GM10248 (cell line): ENCODE measurements around the gene CTXND1.

Experiments used
- CTCF ChIA-PET: fragments of 300-600 bp; sonication (Branson Sonifier 250); formaldehyde crosslinking; extraction: SDS; loops from one replicate; lab custom pipeline; 2021; ENCODE audit warnings: antibody characterized with exemption; lab: Yijun Ruan, JAX
- POLR2A ChIA-PET: fragments of 350-650 bp; sonication (Branson Sonifier 250); formaldehyde crosslinking; extraction: SDS; loops from one replicate; lab custom pipeline; 2020; ENCODE audit warnings: antibody characterized with exemption; lab: Yijun Ruan, JAX
- DNase-seq: peaks from one replicate; pipeline ENCODE4 v3.0.0; 2012; ENCODE audit errors: extremely low spot score
- TF ChIP-seq, protein P1 (sequence below): IDR thresholded peaks from 2 replicates; pipeline ENCODE4 v1.5.1; 2012; ENCODE audit warnings: mild to moderate bottlenecking, low read depth; ENCODE audit errors: extremely low read depth, missing control alignments, control extremely low read depth

CTXND1 gene

DNA sequence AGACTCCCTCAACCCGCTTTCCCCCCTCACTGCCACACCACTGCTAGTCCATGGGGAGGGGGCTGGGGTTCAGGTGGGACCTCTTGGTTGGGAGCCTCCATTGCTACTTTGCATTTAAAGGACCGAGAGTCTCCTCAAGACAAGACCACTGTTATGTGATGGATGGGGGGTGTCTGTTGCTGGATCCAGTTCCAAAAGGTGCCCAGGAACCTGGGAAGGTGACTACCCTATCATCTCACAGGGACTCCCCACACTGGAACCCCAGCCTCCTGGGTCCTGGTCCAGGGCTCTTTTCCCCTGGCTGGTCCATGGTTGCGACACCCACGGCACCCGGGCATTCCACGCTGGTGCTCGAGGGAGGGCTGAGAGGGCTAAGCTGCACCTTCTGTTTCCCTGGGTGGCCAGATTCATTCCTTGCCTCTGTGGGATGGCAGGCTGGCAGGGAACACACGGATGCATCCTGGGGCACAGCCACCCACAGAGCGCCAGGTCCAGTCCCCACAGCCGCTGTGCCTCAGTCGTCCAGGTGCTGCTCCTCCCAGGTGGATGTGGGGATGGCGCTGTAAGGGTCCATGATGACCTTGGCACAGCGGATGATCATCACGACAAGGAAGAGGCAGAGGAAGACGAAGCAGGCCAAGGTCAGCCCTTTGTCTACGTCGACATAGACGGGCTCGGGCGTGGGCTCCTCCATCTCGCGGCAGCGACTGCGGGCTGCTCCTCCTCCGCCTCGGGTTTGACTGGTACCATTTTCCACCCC is 50.6 kb downstream of the CTXND1 start:
- CTCF ChIA-PET, result no interaction called here
- TF ChIP-seq, protein P1, sequence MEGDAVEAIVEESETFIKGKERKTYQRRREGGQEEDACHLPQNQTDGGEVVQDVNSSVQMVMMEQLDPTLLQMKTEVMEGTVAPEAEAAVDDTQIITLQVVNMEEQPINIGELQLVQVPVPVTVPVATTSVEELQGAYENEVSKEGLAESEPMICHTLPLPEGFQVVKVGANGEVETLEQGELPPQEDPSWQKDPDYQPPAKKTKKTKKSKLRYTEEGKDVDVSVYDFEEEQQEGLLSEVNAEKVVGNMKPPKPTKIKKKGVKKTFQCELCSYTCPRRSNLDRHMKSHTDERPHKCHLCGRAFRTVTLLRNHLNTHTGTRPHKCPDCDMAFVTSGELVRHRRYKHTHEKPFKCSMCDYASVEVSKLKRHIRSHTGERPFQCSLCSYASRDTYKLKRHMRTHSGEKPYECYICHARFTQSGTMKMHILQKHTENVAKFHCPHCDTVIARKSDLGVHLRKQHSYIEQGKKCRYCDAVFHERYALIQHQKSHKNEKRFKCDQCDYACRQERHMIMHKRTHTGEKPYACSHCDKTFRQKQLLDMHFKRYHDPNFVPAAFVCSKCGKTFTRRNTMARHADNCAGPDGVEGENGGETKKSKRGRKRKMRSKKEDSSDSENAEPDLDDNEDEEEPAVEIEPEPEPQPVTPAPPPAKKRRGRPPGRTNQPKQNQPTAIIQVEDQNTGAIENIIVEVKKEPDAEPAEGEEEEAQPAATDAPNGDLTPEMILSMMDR, result no peak
- DNase-seq, result no peak
- POLR2A ChIA-PET, result no interaction called here

- TF ChIP-seq, protein P1, result no peak
- no peak for DNase-seq
- CTCF ChIA-PET, result interaction anchor here (1.1 to 1.3 kb wide), 2 partner anchors 9 to 28 kb away, joined by 3 to 4 read pairs; no protein-coding TSS in a partner anchor
- POLR2A ChIA-PET, result no interaction called here
Observed at GRCh38 chr15:80199869-80200268, 52.1 kb downstream of the CTXND1 start.

DNA sequence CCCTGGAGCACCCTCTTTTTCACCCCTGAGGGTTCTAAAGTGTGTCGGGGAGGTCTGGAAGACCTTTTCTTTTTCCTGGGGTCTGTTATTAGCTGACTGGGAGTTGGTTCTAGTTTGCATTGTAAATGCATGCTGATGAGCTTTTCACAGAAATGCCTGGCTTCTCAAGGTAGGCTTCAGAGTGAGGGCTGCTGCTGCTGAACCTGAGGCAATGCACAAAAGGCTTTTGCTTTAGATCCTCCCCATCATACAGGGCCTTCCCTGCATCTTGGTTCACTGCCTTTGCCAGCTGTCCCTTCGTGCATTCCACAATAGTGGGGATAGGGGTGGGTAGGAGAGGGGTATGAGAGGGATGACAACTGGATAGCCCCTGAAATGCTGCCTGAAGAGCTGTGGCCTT is 52.6 kb downstream of the CTXND1 start:
- CTCF ChIA-PET, result interaction anchor here (1.1 to 1.3 kb wide), 2 partner anchors 9 to 28 kb away, joined by 3 to 4 read pairs; no protein-coding TSS in a partner anchor
- POLR2A ChIA-PET, result no interaction called here
- no peak for DNase-seq
- TF ChIP-seq, protein P1, result no peak

DNA sequence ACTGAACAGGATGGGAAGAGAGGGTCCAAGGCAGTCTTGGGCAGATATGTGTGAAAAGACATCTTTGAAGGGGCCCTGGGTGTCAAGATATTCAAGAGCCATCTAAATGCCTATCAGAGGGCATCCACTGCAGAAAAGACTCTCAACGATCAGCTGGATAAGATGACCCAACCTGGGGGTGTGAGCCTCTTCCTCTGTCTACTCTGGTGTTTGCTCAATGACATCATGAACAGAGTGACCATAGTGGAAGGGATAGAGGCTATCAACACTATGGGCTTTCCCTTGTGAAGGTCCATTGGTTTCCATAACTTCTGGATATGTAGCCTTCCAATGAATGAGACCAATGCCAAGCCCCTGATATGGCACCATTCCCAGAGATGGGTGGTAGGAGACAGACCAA is 57.1 kb downstream of the CTXND1 start:
- no peak for DNase-seq
- TF ChIP-seq, protein P1, result no peak
- CTCF ChIA-PET, result no interaction called here
- POLR2A ChIA-PET, result no interaction called here

- ChIA-PET CTCF (no interaction called here), POLR2A (no interaction called here)
- TF ChIP-seq, protein P1, result no peak
- no peak for DNase-seq
Observed at GRCh38 chr15:80194186-80194585, 57.8 kb downstream of the CTXND1 start.

GRCh38 chr15:80191897-80192595 is 60.0 kb downstream of the CTXND1 start:
- TF ChIP-seq, protein P1, result no peak
- ChIA-PET CTCF (interaction anchor here (1.6 kb wide), 1 partner anchor 18 kb away, joined by 3 read pairs; no protein-coding TSS in a partner anchor), POLR2A (no interaction called here)
- no peak for DNase-seq
